Measurements from ENCODE around the gene GRHPR. TPM values are rescaled to one million over a fixed set of nuclear protein-coding genes. Genes with fewer than 3 reads are reported as not detected.
"Not testable (repeated sequence)": the region's sequence is repeated elsewhere in the genome, so short reads cannot be mapped to it uniquely, and the experiment has no call there.

Gene GRHPR
- polyA plus RNA-seq, 4 donors: 122 to 161 (median 131) TPM

- DNase-seq (ENCODE audit: low read depth in 4 of 4, low spot score in 3 of 4): no peak
These were observed 51.9 kb downstream of the GRHPR start for GRCh38 chr9:37474438-37474837.

- DNase-seq (ENCODE audit: low read depth in 4 of 4, low spot score in 3 of 4): no peak
These were observed 54.4 kb downstream of the GRHPR start for GRCh38 chr9:37476930-37477329.

GRCh38 chr9:37477443-37477842, 54.9 kb downstream of the GRHPR start:
- not testable (repeated sequence) for DNase-seq (ENCODE audit: low read depth in 4 of 4, low spot score in 3 of 4)

- DNase-seq (ENCODE audit: low read depth in 4 of 4, low spot score in 3 of 4): not testable (repeated sequence)
These were observed 55.6 kb downstream of the GRHPR start for GRCh38 chr9:37477987-37478619.

- no peak for DNase-seq (ENCODE audit: low read depth in 4 of 4, low spot score in 3 of 4)
These were observed 58.3 kb downstream of the GRHPR start for GRCh38 chr9:37480759-37481158.

- DNase-seq (ENCODE audit: low read depth in 4 of 4, low spot score in 3 of 4): peak; percentile 78 to 81 (median 80)
These were observed 63.1 kb downstream of the GRHPR start, which contains the start of gene POLR1E for GRCh38 chr9:37485389-37486255. TSS of gene POLR1E (plus strand) at chr9:37485948. CDS start at chr9:37486048, 100 bp downstream.

- DNase-seq (ENCODE audit: low read depth in 4 of 4, low spot score in 3 of 4): no peak
These were observed 63.7 kb downstream of the GRHPR start for GRCh38 chr9:37486256-37486615.

Other genes starting within 250 kb of the GRHPR start
- 10 to 100 TPM; 30.0 to 35.0 (median 33.6) TPM for gene ZBTB5, start 42.8 kb downstream of the GRHPR start, polyA plus RNA-seq (ENCODE audit: insufficient read length in 4 of 4)
- gene POLR1E, start 63.3 kb downstream of the GRHPR start, polyA plus RNA-seq (ENCODE audit: insufficient read length in 4 of 4): 10 to 100 TPM; 23.1 to 25.4 (median 24.1) TPM
- 10 to 100 TPM; 13.3 to 14.8 (median 13.7) TPM for gene FBXO10, start 153.7 kb downstream of the GRHPR start, polyA plus RNA-seq (ENCODE audit: insufficient read length in 4 of 4)
- 100 to 1,000 TPM; 125 to 138 (median 129) TPM for gene TOMM5, start 169.9 kb downstream of the GRHPR start, polyA plus RNA-seq (ENCODE audit: insufficient read length in 4 of 4)
- gene FRMPD1, start 228.3 kb downstream of the GRHPR start, polyA plus RNA-seq (ENCODE audit: insufficient read length in 4 of 4): 1 to 10 TPM in 1 of 4 donors, under 1 TPM in 3; 0.66 to 1.1 (median 0.87) TPM

Measured in right renal pelvis (tissue), 4 donors.